Measurements from ENCODE around the gene LSAMP.
A peak's percentile ranks its signal among the peaks of the same experiment; 100 is the strongest.

Gene LSAMP

DNA sequence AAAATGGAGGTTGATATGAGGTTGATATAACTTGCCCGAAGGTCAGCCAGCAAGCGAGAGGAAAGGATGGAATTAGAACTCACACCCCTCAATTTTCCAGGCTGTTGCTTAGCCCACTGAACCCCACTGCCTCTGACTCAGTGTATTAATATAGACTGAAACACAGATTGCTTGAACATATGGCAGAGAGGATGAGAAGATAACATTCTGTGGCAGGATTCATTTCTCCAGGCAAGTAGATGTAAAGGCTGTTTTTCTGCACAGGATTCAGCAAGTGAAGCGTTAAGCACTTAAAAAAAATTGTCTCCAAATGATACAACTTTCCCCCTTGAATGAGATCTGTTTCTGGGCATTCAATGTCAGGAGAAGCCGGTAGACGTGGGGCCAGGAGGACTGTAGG, 486.8 kb downstream of the LSAMP start:
- DNase-seq (ENCODE audit: low read depth): no peak

DNA sequence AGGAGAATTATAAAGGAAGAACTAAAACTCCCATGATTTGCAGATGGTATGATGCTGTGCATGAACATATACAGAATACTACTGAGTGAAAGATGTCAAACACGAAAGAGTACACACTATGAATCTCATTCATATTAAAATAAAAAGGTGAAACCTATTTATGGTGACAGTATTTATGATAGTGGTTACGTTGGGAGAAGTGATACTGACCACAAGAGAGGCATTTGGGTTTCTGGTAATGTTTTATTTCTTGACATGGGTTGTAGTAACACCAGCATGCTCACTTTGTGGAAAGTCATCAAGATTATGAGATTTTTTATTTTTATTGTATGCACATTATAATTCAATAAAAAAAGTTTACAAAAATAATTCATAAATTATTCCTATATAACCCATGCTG, 498.0 kb downstream of the LSAMP start:
- DNase-seq (ENCODE audit: low read depth): no peak

DNA sequence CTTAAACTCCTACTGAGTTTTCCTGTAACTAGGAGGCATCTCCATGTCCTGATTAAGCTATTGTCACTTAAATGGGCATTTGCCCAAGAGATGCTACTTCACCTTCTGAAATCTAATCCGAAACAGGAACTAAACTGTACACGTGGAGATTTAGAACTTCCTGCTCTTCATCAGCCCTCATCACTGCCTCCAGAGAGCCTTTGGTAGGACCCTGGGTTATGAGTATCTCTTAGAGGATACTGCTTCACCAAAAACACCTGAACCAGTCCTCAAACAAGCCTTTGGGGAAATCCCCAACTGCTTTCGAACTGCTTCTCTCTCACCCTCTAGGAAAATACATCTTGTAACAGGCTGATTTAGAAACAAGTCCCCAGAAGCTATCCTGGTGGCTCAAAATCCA, 501.7 kb downstream of the LSAMP start:
- DNase-seq (ENCODE audit: low read depth): no peak

- DNase-seq (ENCODE audit: low read depth): no peak
These were observed 508.2 kb downstream of the LSAMP start for GRCh38 chr3:115937054-115937453.

GRCh38 chr3:115932807-115933206, 512.5 kb downstream of the LSAMP start:
- DNase-seq (ENCODE audit: low read depth): no peak

DNA sequence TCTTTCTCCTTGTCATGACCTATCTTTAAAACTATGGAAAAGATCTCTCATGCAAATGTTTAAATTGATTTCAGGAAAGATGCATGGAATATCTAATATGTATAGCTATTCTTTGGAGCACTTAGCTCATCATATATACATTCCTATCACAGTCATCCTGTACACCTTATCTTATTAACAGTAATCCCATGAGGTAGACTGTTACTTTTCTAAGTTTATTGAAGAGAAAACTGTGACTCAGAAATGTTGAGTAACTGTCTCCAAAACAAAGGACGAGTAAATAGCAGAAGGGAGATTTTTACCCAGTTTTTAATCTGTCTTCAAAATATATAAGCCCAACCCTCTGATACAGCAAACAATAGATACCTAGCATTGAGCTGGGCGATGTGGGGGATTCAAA, 513.7 kb downstream of the LSAMP start:
- no peak for DNase-seq (ENCODE audit: low read depth)

GRCh38 chr3:115930922-115931321, 514.4 kb downstream of the LSAMP start:
- no peak for DNase-seq (ENCODE audit: low read depth)

GRCh38 chr3:115930168-115930567, 515.1 kb downstream of the LSAMP start:
- no peak for DNase-seq (ENCODE audit: low read depth)

DNA sequence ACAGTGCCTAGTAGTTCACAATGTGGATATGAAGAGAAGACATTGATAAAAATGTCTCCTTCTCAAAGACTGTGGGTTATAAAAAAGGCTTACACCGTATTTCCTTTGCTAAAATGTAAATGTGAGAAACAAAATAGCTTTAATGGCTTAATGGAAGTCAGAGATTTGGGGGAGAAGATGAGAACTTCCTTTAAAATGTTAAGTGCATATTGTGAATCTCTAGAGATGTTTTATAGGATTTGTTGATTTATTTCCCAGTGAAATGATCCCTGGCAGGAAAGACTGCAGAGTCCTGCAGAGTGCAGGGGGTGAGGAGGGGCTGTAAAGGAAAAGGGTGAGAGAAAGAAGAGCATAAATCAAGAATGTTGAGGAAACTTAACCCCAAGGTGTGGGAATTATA, 516.9 kb downstream of the LSAMP start:
- no peak for DNase-seq (ENCODE audit: low read depth)

- DNase-seq (ENCODE audit: low read depth): no peak
These were observed 518.1 kb downstream of the LSAMP start for GRCh38 chr3:115927197-115927596.

DNA sequence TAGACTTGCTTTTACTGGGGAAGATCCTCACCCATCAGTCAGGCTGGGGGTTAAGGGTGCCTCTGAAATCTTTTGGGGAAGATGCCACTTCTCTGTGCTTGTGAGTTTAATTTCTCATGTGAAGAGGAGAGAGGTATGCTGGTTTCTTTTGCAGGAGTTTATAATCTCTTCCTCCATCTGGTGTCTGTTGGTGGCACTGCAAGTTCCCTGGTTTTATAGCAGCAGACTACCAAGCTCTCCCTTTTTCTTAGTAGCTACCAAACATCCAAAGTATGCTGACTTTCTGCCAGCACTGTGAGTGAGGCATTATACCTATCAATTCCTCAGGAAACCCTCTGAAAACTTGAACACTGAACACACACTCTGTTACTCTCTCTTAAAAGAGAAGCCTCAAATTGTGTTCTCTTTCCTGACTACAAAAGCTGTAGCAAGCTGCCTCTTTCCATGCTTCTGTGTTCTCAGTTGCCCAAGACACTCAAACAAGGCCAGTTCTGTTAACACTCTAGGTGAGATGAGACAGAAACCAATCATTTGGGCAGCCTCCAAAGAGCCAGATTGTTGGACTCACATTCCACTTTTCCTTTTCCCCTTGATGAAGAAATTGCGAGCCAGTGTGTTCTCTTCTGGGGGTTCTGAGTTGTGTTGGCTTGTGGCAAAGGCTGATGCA, 522.5 kb downstream of the LSAMP start:
- peak; percentile 22 for DNase-seq (ENCODE audit: low read depth)

GRCh38 chr3:115921711-115922110, 523.6 kb downstream of the LSAMP start:
- DNase-seq (ENCODE audit: low read depth): no peak

- DNase-seq (ENCODE audit: low read depth): no peak
These were observed 526.4 kb downstream of the LSAMP start for GRCh38 chr3:115918900-115919299.

GRCh38 chr3:115916866-115917265, 528.4 kb downstream of the LSAMP start:
- DNase-seq (ENCODE audit: low read depth): no peak

DNA sequence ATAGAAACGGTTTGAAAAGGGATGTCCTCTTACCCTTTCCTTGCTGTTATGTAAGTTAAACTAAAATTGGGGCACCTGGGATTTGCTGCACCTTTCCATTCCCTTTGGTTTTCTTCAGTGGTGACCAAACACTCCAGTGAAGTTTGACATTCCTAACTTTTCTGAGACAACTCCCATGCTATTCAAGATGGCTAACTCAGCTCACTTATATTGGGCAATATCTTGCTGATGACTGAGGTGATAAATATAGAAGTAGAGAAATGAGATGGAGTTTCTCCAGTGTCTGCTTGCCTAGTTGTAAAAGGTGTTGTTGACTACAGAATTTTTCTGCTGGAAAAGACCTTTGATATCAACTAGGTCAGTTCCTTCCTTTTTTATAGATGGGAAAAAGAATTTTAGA, 530.2 kb downstream of the LSAMP start:
- no peak for DNase-seq (ENCODE audit: low read depth)

DNA sequence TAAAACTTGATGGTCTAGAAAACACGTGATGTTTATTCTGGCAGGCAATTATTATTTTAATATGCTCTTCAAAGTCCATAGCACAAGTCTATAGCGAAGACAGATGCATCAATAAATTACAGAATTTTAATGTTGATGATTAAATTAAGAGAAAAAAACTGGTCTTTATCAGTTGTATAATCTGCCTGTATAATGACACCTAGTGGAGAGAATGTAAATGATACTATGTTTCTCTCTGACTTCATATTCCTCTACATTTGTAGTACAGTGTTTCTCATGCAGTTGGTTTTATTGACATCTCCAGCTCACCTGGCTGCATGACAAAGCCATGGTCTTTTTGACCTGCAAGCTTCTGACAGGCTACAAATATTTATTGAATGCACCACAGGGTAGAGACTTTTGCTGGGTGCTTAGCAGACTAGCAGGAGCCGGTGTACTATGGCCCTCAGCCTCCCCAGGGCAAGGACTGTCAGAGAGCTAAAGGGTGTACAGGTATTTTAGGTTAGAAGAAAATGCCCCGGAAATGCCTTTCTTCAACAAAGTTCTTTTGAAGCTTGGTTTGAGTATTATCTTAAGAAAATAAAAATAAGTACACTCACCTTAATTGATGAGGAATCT, 532.1 kb downstream of the LSAMP start:
- DNase-seq (ENCODE audit: low read depth): no peak

GRCh38 chr3:115912372-115912771, 532.9 kb downstream of the LSAMP start:
- no peak for DNase-seq (ENCODE audit: low read depth)

- DNase-seq (ENCODE audit: low read depth): no peak
These were observed 539.4 kb downstream of the LSAMP start for GRCh38 chr3:115905871-115906270.

DNA sequence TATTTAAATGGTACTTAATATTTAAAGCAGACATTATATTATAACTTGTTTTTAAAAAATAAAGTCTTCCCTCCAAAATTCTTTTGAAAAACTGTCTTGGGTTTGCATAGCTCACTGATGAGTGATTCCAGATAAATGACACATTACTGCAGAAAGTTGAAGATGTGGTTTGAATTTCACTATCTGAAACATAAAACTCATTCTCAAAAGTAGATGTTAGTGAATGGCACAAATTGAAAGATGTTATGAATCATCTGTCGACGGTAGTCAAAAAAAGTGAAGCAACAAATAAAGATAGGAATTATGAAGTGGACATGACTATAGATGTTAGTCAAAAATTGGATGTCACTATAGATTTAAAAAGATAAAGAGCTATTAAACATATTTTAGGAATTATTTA, 541.4 kb downstream of the LSAMP start:
- peak; percentile 39 for DNase-seq (ENCODE audit: low read depth)

GRCh38 chr3:115901008-115901407, 544.3 kb downstream of the LSAMP start:
- no peak for DNase-seq (ENCODE audit: low read depth)

- DNase-seq (ENCODE audit: low read depth): no peak
These were observed 545.8 kb downstream of the LSAMP start for GRCh38 chr3:115899535-115899934.

DNA sequence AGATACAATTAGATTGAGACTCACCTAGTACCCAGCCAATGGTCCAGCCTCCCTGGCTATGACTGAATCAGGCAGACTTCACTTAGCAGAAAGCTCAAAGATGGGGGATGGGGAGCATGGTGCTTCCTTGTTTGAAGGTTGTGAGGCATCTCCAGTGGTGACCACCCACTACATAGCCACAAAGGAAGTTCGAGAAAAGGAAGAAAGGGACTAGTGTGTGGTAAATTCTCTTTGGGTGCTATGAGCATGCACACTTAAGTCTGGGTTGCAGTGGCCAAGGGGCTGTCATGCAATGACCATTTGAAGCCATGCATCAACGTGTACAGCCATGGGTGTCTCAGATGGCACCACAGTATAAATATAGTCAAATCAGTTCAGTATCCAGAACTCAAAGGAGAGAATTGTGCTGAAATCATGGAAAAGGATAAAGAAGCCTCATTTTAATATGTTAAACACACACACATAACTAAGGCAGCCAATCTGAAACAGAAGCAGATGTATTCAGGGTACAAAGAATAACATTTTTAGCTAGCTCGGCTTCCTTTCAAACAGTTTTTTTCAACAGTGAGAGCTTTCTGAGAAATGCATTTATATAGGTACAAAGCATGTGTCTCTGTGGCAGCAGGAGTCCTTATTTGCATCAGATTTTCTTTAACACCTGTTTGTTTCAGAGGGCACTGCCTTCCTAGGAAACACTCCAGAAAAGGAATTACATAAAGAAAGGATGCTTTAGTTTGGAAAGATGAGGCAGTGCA, 546.5 kb downstream of the LSAMP start:
- DNase-seq (ENCODE audit: low read depth): no peak

- no peak for DNase-seq (ENCODE audit: low read depth)
These were observed 554.2 kb downstream of the LSAMP start for GRCh38 chr3:115891006-115891636.
